Naive thymus-derived CD8-positive, alpha-beta T cell (primary cell): ENCODE results near the gene EXTL1. TPM values are rescaled to one million over a fixed set of nuclear protein-coding genes. Genes with fewer than 3 reads are reported as not detected.

Experiments used
- ATAC-seq, 2 donors: fragments of 150-1000 bp; cut with Tn5 transposase in 1 of 2; sonication (Bioruptor Pico), chemical (Tn5 transposase) in 1 of 2; 1 replicate in 1 of 2; 2 replicates in 1 of 2; pipeline ENCODE4 v1.10.0; 2021; ENCODE audit warnings: mild to moderate bottlenecking in 2 of 2, moderate library complexity in 2 of 2
- POLR2A ChIA-PET: fragments of 350-600 bp; sonication (Branson Sonifier 250); formaldehyde crosslinking; loops from one replicate; lab custom pipeline; 2021; ENCODE audit warnings: antibody characterized with exemption; lab: Charles Lee
- DNase-seq, 10 donors: peaks; one replicate each; pipeline versions ENCODE4 v3.0.0 to v3.0.0-alpha.2; 2020 to 2022
- H3K27ac Mint-ChIP-seq, 10 donors: one replicate each; pipeline ENCODE4 v1.8.0; 2020 to 2022; ENCODE audit warnings: mild to moderate bottlenecking in 10 of 10, mixed read lengths in 10 of 10, moderate library complexity in 4 of 10, inconsistent platforms in 1 of 10
- H3K27me3 Mint-ChIP-seq, 5 donors: one replicate each; pipeline ENCODE4 v1.8.0; 2021 to 2022; ENCODE audit warnings: mixed read lengths in 5 of 5
- H3K36me3 Mint-ChIP-seq, 3 donors: one replicate each; pipeline ENCODE4 v1.8.0; 2020 to 2022; ENCODE audit warnings: mixed read lengths in 3 of 3, mild to moderate bottlenecking in 2 of 3, inconsistent platforms in 1 of 3
- H3K4me1 Mint-ChIP-seq, 4 donors: one replicate each; pipeline ENCODE4 v1.8.0; 2021 to 2022; ENCODE audit warnings: mixed read lengths in 4 of 4
- H3K4me3 Mint-ChIP-seq, 10 donors: one replicate each; pipeline ENCODE4 v1.8.0; 2020 to 2022; ENCODE audit warnings: mild to moderate bottlenecking in 10 of 10, mixed read lengths in 10 of 10, moderate library complexity in 6 of 10, inconsistent platforms in 1 of 10
- H3K9me3 Mint-ChIP-seq, 9 donors: one replicate each; pipeline ENCODE4 v1.8.0; 2020 to 2022; ENCODE audit warnings: mixed read lengths in 9 of 9, mild to moderate bottlenecking in 3 of 9, inconsistent platforms in 1 of 9, moderate library complexity in 1 of 9
- polyA plus RNA-seq, 3 donors: library from polyadenylated mRNA; unstranded; fragments of 300-500 nt; fragmentation: Illumina TruSeq; gene quantifications; one replicate each; pipeline ENCODE4 v1.2.3, GENCODE V29; 2021
- total RNA-seq, 8 experiments: library from RNA in 2 of 8; stranded (reverse) in 2 of 8; gene quantifications; one replicate each; pipeline ENCODE4 v1.2.3 and lab custom pipeline; 2021 to 2026

Gene EXTL1
- total and polyA plus RNA-seq, 5 experiments from 2014 or later, result 0.19 to 0.26 TPM; not detected in 3

DNA sequence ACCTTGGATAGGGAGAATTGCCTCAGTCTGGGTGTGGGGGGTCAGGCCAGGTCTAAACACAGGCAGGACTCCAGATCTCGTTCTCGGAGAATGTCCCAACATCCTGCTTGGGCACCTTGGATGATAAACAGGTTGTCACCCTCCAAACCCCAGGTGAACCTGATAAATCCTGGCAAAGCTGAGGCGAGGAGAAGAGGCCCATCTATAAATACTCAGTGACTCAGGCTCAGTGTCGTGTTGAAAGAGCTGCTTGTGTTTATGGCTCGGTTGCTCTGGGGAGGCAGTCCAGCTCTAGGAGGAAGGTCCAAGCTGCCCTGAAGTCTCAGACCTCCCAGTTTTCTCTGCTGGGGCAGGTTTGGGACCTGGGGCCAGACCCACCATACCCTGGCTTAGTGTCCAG lies 61.6 kb downstream of the EXTL1 start:
- peak overlapping the region in 1 of 10 donors; percentile 24 for H3K27ac Mint-ChIP-seq
- no peak overlapping the region for H3K4me3 Mint-ChIP-seq
- POLR2A ChIA-PET, result no interaction called here
- H3K4me1 Mint-ChIP-seq, result no peaks in the 10 kb centered on the region
- peaks cover 14 to 27% (median 20%) of the 10 kb centered on the region in 5 donors for H3K27me3 Mint-ChIP-seq
- DNase-seq, result no peak
- H3K9me3 Mint-ChIP-seq, result no peaks in the 10 kb centered on the region
- ATAC-seq, result no peak
- no peaks in the 10 kb centered on the region for H3K36me3 Mint-ChIP-seq

DNA sequence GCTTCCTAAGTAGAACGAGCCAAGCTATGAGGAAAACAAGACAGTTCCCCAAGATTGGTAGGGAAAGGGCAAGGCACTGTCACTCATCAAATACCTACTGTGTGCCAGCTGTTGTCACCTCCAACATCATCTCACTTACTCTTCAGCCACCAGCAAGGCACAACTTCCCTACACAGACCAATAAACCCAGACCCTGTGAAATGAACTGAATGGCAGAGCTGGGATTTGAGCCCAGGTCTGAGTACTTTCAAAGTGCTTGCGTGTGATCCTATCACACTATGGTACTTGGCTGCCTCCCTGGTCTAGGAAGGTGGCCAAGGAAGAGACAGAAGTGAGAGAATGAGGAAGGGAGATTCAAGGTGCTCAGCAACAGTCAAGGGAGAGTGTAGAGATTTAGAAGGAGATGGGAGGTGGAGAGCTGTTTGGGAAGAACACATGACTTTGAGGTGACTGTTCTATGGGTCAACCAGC lies 62.6 kb downstream of the EXTL1 start:
- POLR2A ChIA-PET, result no interaction called here
- Mint-ChIP-seq H3K36me3 (no peaks in the 10 kb centered on the region), H3K27ac (no peak overlapping the region), H3K4me1 (no peaks in the 10 kb centered on the region), H3K9me3 (no peaks in the 10 kb centered on the region), H3K27me3 (peaks cover 16 to 27% (median 22%) of the 10 kb centered on the region in 5 donors), H3K4me3 (no peak overlapping the region)
- ATAC-seq (no peak), DNase-seq (no peak)

DNA sequence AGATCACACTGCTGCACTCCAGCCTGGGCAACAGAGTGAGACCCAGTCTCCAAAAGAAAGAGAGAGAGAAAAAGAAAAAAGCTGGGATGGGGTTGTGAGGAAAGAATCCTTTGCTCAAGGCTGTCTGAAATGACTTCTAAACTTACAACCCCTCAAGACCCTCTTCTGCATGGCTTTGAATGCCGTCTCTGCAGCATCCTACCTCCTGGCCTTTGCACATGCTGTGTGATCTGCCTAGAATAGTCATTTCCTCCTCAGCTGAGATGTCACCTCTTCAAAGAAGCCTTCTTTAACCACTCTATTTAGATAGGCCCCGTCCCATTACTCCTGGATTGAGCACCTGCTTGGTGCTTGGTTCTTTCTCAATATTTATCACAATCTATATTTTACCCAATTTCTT lies 63.3 kb downstream of the EXTL1 start:
- no peak for DNase-seq
- no peaks in the 10 kb centered on the region for H3K36me3 Mint-ChIP-seq
- no peak overlapping the region for H3K27ac Mint-ChIP-seq
- POLR2A ChIA-PET, result no interaction called here
- H3K27me3 Mint-ChIP-seq, result peaks cover 16 to 28% (median 27%) of the 10 kb centered on the region in 5 donors
- no peak overlapping the region for H3K4me3 Mint-ChIP-seq
- ATAC-seq, result no peak
- H3K4me1 Mint-ChIP-seq, result no peaks in the 10 kb centered on the region
- H3K9me3 Mint-ChIP-seq, result no peaks in the 10 kb centered on the region

Other genes with a start within 250 kb of the EXTL1 start
- 10 to 100 TPM; 19.2 to 20.4 TPM for gene SELENON, start 221.6 kb upstream of the EXTL1 start, total RNA-seq
- 1 to 10 TPM; 2.6 to 7.0 (median 2.7) TPM for gene SELENON, start 221.6 kb upstream of the EXTL1 start, polyA plus RNA-seq
- gene MTFR1L, start 201.8 kb upstream of the EXTL1 start, total RNA-seq, result 10 to 100 TPM; 50.0 to 56.4 TPM
- 10 to 100 TPM; 34.3 to 42.6 (median 40.9) TPM for gene MTFR1L, start 201.8 kb upstream of the EXTL1 start, polyA plus RNA-seq
- not detected for gene AUNIP, start 162.3 kb upstream of the EXTL1 start, total RNA-seq
- not detected for gene AUNIP, start 162.3 kb upstream of the EXTL1 start, polyA plus RNA-seq
- 1 to 10 TPM; 6.3 to 6.5 TPM for gene PAQR7, start 146.1 kb upstream of the EXTL1 start, total RNA-seq
- under 1 TPM; 0.08 to 0.32 (median 0.30) TPM for gene PAQR7, start 146.1 kb upstream of the EXTL1 start, polyA plus RNA-seq
- gene STMN1, start 115.4 kb upstream of the EXTL1 start, total RNA-seq, result 10 to 100 TPM; 83.3 to 86.0 TPM
- gene STMN1, start 115.4 kb upstream of the EXTL1 start, polyA plus RNA-seq, result 100 to 1,000 TPM; 197 to 238 (median 205) TPM
- gene PAFAH2, start 23.7 kb upstream of the EXTL1 start, total RNA-seq, result 10 to 100 TPM; 24.6 to 25.4 TPM
- gene PAFAH2, start 23.7 kb upstream of the EXTL1 start, polyA plus RNA-seq, result 10 to 100 TPM; 16.4 to 25.5 (median 17.3) TPM
- gene SLC30A2, start 24.3 kb downstream of the EXTL1 start, total RNA-seq, result not detected
- gene SLC30A2, start 24.3 kb downstream of the EXTL1 start, polyA plus RNA-seq, result under 1 TPM in 1 of 3 donors, not detected in 2; 0.16 TPM
- not detected for gene TRIM63, start 45.9 kb downstream of the EXTL1 start, total RNA-seq
- not detected for gene TRIM63, start 45.9 kb downstream of the EXTL1 start, polyA plus RNA-seq
- 10 to 100 TPM; 23.1 to 23.5 TPM for gene PDIK1L, start 90.0 kb downstream of the EXTL1 start, total RNA-seq
- 1 to 10 TPM; 3.5 to 5.1 (median 3.7) TPM for gene PDIK1L, start 90.0 kb downstream of the EXTL1 start, polyA plus RNA-seq
- not detected for gene FAM110D, start 137.3 kb downstream of the EXTL1 start, total RNA-seq
- gene FAM110D, start 137.3 kb downstream of the EXTL1 start, polyA plus RNA-seq, result not detected
- not detected for gene C1orf232, start 147.2 kb downstream of the EXTL1 start, total RNA-seq
- not detected for gene C1orf232, start 147.2 kb downstream of the EXTL1 start, polyA plus RNA-seq
- gene ZNF593, start 148.1 kb downstream of the EXTL1 start, total RNA-seq, result 10 to 100 TPM; 10.4 to 13.1 TPM
- gene ZNF593, start 148.1 kb downstream of the EXTL1 start, polyA plus RNA-seq, result 10 to 100 TPM; 23.4 to 26.0 (median 24.7) TPM
- gene ZNF593OS, start 150.1 kb downstream of the EXTL1 start, total RNA-seq, result not detected
- 1 to 10 TPM in 1 of 3 donors, under 1 TPM in 2; 0.25 to 2.1 (median 0.51) TPM for gene ZNF593OS, start 150.1 kb downstream of the EXTL1 start, polyA plus RNA-seq
- gene CNKSR1, start 155.7 kb downstream of the EXTL1 start, total RNA-seq, result 1 to 10 TPM; 2.4 to 3.6 TPM
- gene CNKSR1, start 155.7 kb downstream of the EXTL1 start, polyA plus RNA-seq, result under 1 TPM in 1 of 3 donors, not detected in 2; 0.68 TPM
- gene CATSPER4, start 168.8 kb downstream of the EXTL1 start, total RNA-seq, result not detected
- gene CATSPER4, start 168.8 kb downstream of the EXTL1 start, polyA plus RNA-seq, result not detected
- gene CEP85, start 212.4 kb downstream of the EXTL1 start, total RNA-seq, result 10 to 100 TPM; 18.8 to 21.9 TPM
- 1 to 10 TPM; 3.9 to 9.8 (median 5.1) TPM for gene CEP85, start 212.4 kb downstream of the EXTL1 start, polyA plus RNA-seq